ENCODE measurements around the gene CREG2.

The CREG2 gene

DNA sequence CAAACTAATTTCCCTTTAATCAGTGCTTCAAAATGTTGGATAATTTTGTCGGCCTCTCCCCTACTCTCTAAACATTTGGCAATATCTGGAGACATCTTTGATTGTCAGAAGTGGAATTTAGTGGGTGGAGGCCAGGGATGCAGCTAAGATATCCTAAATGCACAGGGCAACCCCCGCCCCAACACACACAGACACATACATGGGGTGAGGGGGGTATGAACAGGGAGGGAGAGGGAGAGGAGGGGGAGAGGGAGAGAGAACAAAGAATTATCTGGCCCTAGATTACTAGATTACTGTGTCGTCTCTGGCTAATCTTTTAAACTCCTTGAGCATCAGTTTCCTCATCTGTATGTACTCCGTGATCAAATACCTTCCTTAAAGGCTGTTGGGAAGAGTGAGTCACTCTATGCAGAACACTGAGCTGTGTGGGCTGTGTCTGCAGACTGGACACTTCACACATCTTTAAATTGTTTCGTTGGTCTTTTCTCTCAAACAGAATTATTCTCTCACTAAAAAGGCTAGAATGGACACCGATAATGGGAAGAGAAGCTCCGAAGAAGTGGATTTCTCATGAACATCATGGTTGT, 81.7 kb downstream of the CREG2 start:
- peak; percentile 59 for DNase-seq

DNA sequence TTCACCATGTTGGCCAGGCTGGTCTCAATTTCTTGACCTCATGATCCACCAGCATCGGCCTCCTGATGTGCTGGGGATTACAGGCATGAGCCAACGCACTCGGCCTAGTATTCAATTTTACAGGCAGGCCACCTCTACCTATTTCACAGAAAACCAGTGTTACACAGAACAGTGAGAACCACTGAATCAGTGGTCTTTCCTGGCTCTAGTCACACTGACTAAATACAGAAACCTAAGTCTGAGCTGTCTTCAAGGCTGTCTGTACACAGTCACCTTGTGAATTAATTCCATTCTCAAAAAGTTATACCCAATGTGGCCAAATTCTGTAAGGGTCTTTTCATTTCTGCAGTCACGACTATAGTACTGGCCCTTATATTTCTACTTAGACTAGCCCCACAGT, 82.3 kb downstream of the CREG2 start:
- no peak for DNase-seq

DNA sequence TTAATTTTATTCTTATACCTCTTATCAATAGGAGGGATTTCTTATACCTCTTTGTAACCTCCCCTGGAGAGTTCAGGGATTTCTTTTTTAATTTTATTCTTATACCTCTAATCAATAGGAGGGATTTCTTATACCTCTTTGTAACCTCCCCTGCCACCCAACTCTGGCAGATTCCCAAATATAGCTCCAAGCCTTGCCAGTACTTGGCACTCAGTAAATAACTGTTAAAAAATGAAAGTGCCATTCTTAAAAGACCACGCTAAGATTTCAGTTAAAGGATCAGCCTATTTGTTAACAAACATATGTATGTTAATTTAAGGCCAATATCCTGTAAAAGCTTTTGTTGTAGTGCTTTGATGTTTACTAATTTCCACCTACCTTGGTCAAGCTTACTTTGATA, 83.6 kb downstream of the CREG2 start:
- DNase-seq: no peak

DNA sequence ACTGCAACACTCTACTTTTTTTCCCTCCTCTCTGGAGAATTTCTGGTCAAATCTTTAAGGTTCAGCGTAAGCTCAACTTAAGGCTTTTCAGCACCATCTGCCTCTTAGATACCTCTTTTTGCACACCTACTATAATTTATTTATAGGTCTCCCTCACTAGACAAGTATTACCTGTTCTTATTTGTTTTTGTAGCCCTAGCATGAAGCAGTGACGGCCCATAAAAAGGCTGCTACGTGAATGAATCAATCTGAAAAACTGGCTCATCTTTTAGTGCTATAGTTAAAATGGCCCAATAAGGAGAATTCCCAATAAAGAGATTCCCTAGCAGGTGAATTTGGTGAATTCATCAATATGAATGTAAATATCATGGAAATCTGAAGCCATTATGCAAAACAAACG, 85.3 kb downstream of the CREG2 start:
- no peak for DNase-seq

DNA sequence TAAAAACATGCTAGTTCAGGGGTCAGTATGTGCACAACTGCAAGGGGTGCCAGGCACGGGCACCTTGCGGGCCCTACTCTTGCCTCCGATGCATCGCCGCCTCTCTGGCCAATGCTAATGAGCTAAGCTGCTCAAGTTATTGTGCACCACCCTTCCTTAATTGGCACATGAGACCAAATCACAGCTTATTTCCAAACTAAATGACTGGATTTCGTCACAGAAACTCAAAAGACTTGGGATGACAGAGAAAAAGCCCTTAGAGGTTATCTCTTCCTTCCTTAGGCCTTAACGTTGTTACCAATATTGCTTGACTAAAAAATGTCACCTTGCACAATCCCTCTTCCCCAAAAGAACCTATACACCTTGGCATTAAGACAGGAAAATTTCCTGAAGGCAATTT, 86.5 kb downstream of the CREG2 start:
- no peak for DNase-seq

DNA sequence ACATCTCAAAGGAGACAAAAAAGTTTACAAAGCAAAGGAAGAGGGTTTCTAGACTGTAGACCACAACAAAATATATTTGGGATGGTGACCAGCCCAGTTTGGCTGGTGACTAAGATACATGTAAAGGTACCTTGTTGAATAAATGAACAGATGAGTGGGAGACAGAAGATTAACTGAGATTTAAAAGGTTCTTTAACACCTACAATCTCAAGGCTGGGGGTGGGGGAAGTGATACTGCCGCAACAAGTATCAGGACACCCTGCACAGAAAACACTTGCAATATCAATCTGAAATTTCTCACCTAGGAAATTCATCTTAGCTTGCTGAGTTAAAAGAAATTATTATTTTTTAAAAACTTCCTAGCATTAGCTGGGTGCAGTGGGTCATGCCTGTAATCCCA, 87.1 kb downstream of the CREG2 start:
- no peak for DNase-seq

DNA sequence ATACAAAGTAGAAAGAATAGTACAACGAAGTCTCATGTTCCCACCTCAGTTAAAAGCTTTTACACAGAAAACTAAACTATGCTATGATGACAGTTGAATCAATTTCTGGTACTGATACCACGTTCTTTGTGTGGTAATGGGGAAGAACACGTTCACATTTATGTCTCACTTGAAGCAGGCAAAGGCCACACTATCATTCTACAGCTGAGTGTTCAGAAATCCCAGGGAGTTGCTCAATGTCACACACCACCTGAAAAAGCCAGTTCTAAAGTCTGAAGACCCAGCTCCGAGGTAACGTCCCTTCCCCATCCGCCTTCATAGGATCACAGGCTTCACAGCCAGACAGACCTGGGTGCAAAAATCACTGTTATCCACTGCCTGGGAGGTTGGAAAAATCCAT, 87.7 kb downstream of the CREG2 start:
- DNase-seq: no peak

DNA sequence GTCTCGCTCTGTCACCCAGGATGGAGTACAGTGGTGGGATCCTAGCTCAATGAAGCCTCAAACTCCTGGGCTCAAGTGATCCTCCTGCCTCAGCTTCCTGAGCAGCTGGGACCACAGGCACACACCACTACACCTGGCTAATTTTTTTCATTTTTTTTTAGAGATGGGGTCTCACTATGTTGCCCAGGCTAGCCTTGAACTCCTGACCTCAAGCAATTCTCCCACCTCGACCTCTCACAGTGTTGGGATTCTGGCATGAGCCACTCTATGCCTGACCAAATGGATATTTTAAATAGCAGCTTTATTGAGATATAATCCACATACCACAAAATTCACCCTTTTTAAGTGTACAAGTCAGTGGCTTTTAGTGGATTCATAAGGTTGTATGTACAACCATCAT, 89.9 kb downstream of the CREG2 start:
- no peak for DNase-seq

DNA sequence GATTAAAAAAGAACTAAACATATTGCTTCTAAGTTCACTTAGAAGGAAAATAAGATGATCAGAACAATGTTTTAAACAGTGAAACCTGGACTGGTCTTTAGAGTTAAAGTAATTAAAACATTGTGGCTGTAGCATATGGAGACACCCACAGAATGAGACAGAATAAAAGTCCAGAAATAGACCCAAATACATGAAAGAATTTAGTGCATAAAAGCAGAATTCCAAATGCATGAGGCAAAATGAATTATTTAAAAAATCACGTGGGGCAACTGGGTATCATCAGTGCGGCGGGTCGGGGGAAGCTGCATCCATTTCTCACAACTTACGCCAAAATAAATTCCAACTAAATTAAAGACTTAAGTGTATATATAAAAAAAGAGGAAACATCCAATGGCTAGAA, 90.9 kb downstream of the CREG2 start:
- DNase-seq: peak; percentile 71

DNA sequence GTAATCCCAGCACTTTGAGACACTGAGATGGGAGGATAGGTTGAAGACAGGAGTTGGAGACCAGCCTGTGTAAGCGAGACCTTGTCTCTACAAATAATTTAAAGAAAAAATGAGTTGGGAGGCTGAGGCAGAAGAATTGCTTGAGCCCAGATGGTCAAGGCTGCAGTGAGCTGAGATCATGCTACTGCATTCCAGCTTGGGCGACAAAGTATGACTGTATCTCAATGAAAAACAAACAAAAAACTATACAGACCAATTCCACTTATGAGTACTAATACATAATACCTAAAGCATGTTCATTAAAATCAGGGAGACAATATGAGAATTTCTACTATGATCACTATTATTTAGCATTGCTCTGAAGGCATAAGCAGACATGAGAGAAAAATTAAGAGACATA, 91.4 kb downstream of the CREG2 start:
- DNase-seq: peak; percentile 71
